Right lung (tissue), 5 donors: ENCODE results near the gene WDR45B. TPM values are rescaled to one million over a fixed set of nuclear protein-coding genes. Genes with fewer than 3 reads are reported as not detected.

Experiments used
- DNase-seq, 2 donors: peaks; one replicate each; pipeline ENCODE4 v3.0.0-alpha.2; 2013
- polyA plus RNA-seq, 5 donors: library from polyadenylated mRNA; unstranded; fragments of 120-200 nt; gene quantifications; one replicate each; pipeline versions ENCODE4 v1.2.1 to v1.2.3, GENCODE V29; 2013; ENCODE audit warnings: inconsistent platforms in 1 of 5, low replicate concordance in 1 of 5; ENCODE audit not compliant: insufficient read length in 5 of 5, insufficient read depth in 1 of 5

WDR45B gene
- polyA plus RNA-seq, 5 donors: 74.0 to 95.4 (median 86.4) TPM

DNA sequence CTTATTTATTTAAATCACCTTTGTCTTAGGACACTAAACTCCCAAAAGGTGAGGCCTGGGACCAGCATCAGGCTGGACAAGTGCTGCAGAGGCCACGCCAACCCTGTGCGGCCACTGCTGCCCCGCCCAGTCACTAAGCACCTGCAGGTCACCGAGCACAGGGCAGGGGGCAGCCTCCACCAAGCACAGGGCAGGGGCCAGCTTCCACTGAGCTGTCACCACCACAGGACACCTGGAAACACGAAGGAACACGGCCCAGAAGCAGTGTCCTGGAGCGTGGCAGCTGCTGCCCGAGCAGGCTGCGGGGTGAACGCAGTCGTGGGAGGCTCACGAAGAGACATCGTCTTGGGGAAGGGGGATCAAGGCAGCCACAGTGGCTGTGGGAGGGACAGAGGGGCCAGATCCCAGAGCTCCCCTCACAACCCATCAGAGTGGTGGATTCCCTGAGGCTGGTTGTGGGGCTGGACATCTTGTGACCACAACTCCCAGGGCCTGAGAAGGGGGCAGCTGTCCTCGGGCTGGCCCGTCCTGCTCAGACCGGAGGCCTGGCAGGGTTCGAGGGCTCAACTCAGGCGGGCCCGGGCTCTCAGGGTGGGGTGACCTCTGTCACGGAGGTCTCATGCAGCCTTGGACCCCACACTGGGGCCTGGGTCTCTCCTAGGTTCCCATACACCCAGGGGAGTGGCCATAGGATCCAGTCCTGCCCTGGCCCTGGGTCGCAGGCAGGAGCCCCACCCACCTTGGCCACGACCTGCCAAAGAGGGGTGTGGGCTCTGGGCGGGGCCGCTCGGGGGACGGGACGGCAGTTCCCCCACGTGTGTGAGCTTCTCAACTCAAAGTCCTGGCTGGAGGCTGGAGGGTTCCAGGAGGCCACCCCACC is 31.6 kb upstream of the WDR45B start:
- DNase-seq: no peak

- DNase-seq: no peak
These were observed 30.1 kb upstream of the WDR45B start for GRCh38 chr17:82678265-82678891.

DNA sequence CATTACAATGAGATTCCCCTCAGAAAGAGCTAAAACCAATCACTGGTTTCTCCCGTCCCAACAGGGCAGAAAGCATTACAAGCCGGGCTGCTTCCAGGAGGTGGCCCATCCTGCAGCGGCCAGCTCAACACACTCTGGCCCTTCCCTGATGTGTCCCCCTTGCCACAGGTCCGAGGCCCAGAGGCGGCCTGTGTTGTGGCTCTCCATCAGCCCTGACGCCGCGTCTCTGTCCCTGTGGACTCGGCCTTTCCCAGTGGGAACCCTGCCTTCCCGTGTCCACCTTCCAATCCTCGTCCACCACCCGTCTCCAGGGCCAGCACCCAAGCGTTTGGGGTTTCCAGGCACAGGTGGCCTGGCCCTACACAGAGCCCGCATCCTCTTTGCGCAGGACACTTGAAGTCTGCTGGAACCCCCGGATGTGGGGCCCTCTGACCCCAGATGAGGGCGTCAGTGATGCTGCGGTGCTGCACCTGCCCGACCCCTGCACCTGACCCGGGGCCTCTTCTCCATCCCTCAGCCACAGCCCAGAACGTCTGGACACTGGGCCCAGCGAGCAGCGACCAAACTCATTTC is 29.2 kb upstream of the WDR45B start:
- no peak for DNase-seq

DNA sequence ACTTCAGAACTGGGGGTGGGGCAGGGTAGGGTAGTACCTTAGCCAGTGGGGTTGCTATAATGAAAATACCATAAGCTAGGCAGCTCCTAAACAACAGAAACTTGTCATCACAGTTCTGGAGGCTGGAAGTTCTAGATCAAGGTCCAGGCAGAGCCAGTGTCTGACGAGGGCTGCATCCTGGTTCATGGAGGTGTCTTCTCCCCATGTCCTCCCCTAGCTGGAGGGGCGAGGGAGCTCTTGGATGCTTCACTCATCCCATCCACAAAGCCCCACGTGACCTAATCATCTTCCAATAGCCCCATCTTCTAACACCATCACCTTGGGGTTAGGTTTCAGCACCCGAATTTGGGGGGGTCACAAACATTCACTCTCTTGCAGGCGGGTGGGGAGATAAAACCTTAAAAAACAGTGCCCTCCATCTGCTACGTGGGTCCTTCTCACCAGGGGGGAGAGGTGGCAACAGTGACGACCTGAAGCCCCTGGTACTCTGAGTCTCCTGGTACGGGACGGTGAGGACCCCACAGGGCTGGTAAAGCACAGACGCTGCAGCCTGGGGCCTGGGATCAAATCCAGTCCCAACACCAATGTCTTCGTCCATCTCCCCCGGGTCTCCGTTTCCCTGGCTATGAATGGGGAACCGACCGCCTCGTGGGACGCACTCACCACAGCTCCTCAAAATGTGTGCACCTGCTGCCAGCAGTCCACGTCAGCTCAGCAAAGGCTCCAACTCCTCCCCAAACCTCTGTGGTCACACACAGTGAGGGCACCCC is 27.4 kb upstream of the WDR45B start:
- DNase-seq: no peak

DNA sequence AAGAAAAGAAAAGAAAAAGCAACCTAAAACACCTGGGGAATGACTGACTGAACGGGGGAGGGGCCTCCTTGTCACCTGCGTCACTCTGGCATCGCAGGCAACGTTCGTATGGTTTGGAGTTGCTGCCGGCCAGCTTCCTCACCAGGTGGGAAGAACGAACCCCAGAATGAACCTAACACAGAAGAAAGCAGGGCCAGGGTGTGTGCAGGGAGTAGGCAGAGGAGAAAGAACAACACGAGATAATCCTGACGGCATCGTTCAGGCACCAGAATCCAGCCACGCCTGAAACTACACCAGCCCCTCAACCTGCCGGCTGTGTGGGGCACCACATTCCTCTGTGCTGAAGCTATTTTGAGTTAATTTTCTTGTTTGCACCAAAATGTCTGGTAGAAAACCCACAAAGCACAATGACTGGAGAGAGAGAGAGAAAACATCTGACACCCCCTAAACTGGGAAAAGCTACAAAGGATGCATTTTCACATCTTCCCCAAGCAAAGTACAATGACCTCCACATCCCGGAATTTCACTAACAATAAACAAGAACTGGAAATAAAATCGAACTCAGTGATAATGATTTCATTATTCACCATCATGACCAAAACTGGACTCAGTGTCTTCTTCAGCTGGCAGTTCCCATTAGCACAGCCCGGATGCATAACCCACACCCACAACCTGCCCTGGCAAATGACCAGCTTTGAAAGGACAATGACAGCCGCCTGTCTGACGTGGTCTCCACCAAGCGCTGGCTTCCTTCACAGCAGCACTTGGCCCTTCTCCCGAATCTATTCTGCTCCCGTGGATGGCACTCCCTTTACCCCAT is 26.6 kb upstream of the WDR45B start:
- no peak for DNase-seq

GRCh38 chr17:82670661-82671450 is 22.6 kb upstream of the WDR45B start:
- no peak for DNase-seq

DNA sequence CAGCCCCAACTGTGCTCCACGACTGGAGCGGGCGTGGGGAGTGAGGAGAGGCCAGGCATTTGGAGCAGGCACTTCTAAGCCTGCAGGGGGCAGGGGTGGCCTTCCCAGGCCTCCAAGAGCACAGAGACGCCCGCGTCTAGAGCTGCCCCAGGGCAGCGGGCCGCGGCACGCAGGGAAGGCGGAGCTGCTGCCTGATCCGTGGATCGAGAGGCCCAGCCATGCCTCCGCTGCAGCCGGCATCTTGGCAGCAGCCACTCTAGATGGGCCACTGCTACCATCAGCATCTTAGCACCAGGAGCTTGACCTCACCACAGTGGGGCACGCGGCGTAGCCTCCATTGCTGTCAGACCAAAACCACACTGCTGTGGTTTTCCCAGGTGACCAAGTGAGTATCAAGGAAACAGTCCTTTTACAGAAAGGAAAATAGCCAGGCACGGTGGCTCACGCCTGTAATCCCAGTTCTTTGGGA is 20.4 kb upstream of the WDR45B start:
- DNase-seq: no peak

GRCh38 chr17:82668024-82668630 is 19.9 kb upstream of the WDR45B start:
- no peak for DNase-seq

GRCh38 chr17:82667668-82668000 is 19.4 kb upstream of the WDR45B start:
- DNase-seq: no peak

DNA sequence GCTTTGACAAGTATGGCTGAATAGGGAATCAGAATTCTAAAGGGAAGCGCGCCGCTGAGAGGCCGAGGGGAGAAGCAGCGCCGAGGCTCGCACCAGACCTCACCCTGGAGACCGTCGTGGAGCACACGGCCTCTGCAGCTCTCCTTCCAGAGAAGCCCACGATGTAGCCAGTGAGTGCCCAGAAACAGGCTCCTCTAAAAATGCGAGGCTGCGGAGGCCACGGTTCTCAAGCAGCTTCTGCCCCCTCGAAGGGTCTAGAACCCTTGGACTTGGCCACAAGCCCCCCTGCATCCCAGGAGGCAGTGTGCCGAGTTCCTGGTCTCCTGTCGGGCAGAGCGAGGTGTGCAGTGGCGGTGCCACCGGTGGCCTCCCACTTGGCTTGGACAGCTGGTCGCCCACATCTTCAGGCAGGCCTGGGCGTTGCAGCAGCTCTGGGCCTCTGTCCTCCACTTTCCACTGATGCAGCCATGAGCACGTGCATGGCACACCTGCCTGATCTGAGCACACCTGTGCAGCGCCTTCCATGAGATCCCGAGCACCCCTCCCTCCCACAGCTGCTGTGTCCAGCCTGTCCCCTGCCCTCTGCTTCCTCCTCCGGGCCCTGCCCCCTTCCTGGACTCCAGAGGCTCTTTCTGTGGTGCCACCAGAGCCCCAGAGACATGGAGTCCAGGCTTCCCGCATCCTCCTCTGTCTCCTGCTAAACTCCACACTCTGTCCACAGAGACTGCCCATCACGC is 18.9 kb upstream of the WDR45B start:
- no peak for DNase-seq

- DNase-seq: no peak
These were observed 17.6 kb upstream of the WDR45B start for GRCh38 chr17:82665891-82666290.

GRCh38 chr17:82665217-82665616 is 17.0 kb upstream of the WDR45B start:
- DNase-seq: no peak

- DNase-seq: no peak
These were observed 16.5 kb upstream of the WDR45B start for GRCh38 chr17:82664701-82665182.

- no peak for DNase-seq
These were observed 16.0 kb upstream of the WDR45B start for GRCh38 chr17:82664276-82664575.

- no peak for DNase-seq
These were observed 15.4 kb upstream of the WDR45B start for GRCh38 chr17:82663381-82664275.

DNA sequence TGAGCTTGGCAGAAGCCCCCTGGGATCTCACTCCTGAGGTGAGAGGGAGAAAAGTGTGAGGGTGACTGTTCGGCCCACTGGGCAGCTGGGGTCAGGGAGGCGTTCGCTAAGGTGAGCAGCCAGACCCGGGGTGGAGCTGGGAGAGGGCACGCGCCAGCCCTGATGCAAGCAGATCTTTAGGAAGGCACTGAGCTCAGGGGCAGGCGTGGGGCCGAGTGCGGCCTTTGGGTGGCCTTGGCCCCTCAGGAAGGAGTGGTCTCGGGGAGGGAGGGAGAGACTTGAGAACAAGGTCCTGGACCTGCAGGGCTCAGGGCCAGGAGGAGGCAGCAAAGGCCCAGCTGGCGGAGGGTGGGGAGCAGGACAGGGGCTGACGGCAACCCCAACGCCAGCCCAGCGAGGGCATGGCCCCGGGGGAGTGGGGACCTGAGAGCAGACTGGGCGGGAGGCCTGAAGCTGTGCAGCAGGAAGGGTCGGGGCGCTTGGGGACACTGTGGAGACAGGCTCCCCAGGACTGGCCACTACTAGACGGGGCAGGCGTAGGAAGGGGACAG is 14.5 kb upstream of the WDR45B start:
- no peak for DNase-seq

- DNase-seq: no peak
These were observed 13.8 kb upstream of the WDR45B start for GRCh38 chr17:82661717-82662683.
